ENCODE measurements around the gene AGBL4.
"Not testable (repeated sequence)": the region's sequence is repeated elsewhere in the genome, so short reads cannot be mapped to it uniquely, and the experiment has no call there.

Gene AGBL4

GRCh38 chr1:49160677-49161076 is 863.1 kb downstream of the AGBL4 start:
- no peak for DNase-seq

- no peak for DNase-seq
Measured at GRCh38 chr1:49136738-49137251, 887.0 kb downstream of the AGBL4 start.

- no peak for DNase-seq
Measured at GRCh38 chr1:49125746-49126145, 898.0 kb downstream of the AGBL4 start.

- DNase-seq = no peak
Measured at GRCh38 chr1:49111931-49112330, 911.8 kb downstream of the AGBL4 start.

- no peak for DNase-seq
Measured at GRCh38 chr1:49106445-49106844, 917.3 kb downstream of the AGBL4 start.

GRCh38 chr1:49104575-49104974 is 919.2 kb downstream of the AGBL4 start:
- DNase-seq = no peak

- DNase-seq = no peak
Measured at GRCh38 chr1:49102752-49103151, 921.0 kb downstream of the AGBL4 start.

- DNase-seq = no peak
Measured at GRCh38 chr1:49098866-49099265, 924.9 kb downstream of the AGBL4 start.

- DNase-seq = no peak
Measured at GRCh38 chr1:49086327-49086726, 937.4 kb downstream of the AGBL4 start.

GRCh38 chr1:49085079-49085478 is 938.7 kb downstream of the AGBL4 start:
- no peak for DNase-seq

- DNase-seq = no peak
Measured at GRCh38 chr1:49060766-49061165, 963.0 kb downstream of the AGBL4 start.

- no peak for DNase-seq
Measured at GRCh38 chr1:49059087-49059486, 964.7 kb downstream of the AGBL4 start.

- DNase-seq = no peak
Measured at GRCh38 chr1:49052102-49052501, 971.7 kb downstream of the AGBL4 start.

- no peak for DNase-seq
Measured at GRCh38 chr1:49051647-49052046, 972.1 kb downstream of the AGBL4 start.

GRCh38 chr1:49050041-49050440 is 973.7 kb downstream of the AGBL4 start:
- no peak for DNase-seq

GRCh38 chr1:49048188-49048587 is 975.6 kb downstream of the AGBL4 start:
- no peak for DNase-seq

GRCh38 chr1:49046305-49046704 is 977.4 kb downstream of the AGBL4 start:
- no peak for DNase-seq

GRCh38 chr1:49045371-49045770 is 978.4 kb downstream of the AGBL4 start:
- no peak for DNase-seq

GRCh38 chr1:49036700-49037099 is 987.1 kb downstream of the AGBL4 start:
- DNase-seq = no peak

GRCh38 chr1:49028396-49028795 is 995.4 kb downstream of the AGBL4 start:
- DNase-seq = no peak

GRCh38 chr1:49026230-49026811 is 997.4 kb downstream of the AGBL4 start:
- no peak for DNase-seq

GRCh38 chr1:49016030-49016977 is 1007.5 kb downstream of the AGBL4 start:
- no peak for DNase-seq

GRCh38 chr1:49013079-49013478 is 1010.7 kb downstream of the AGBL4 start:
- no peak for DNase-seq

- DNase-seq = not testable (repeated sequence)
Measured at GRCh38 chr1:49002981-49003380, 1020.8 kb downstream of the AGBL4 start.

Measured in activated CD8-positive, alpha-beta memory T cell treated with anti-CD3 and anti-CD28 coated beads, Interleukin-2, amount 50 U/mL, for 4 hours (primary cell).